NCI-H1092 treated with DMSO at 0.1 percent for 48 hours (cell line): ENCODE data around the gene ZFP2.

Experiments used
- DNase-seq: peaks from one replicate; lab custom pipeline; 2025; lab: John Stamatoyannopoulos, UW

Gene ZFP2

DNA sequence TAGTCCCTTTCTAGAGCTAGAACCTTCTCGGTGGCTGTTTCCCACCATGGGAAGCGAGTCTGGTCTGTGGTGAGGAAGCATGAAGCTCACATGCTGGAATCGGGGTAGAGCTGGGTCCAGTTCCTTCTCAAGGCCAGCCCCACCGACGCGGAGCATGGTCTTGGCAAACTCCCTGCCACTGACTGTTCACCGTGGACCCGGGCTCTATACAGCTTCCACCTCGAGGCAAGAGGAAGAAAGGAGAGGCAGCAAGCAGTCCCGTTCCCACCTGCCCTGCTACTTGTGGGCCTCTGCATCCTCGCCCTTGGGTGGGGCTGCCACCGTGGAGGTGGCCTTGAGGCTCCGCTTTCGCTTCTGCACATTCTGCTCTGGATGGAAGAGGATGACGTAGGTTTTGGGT is 85.7 kb downstream of the ZFP2 start:
- DNase-seq, result no peak
